ENCODE measurements around the gene ANXA7.

- TF ChIP-seq EP300 (IDR thresholded peaks at IDR 0.05) (no peak), CTCF (IDR thresholded peaks at IDR 0.05) (no peak), POLR2A (IDR thresholded peaks at IDR 0.05) (no peak)
Measured at GRCh38 chr10:73446926-73447325, 33.1 kb upstream of the ANXA7 start.

Data from ovary (tissue), 3 donors.